Mucosa of descending colon (tissue), 3 donors: Measurements from ENCODE around the gene FBXO15. TPM values are rescaled to one million over a fixed set of nuclear protein-coding genes. Genes with fewer than 3 reads are reported as not detected.

Experiments
- ATAC-seq: fragments of 200-7000 bp; cut with Tn5 transposase; one replicate; pipeline ENCODE4 v1.9.1; 2020; ENCODE audit warnings: mild to moderate bottlenecking, moderate library complexity
- DNase-seq, 3 donors: peaks; one replicate each; pipeline ENCODE4 v3.0.0-alpha.2; 2020
- H3K36me3 ChIP-seq: fragments of 200-600 bp; one replicate; pipeline ENCODE4 v1.8.0; 2021; ENCODE audit warnings: low read depth, mild to moderate bottlenecking
- H3K4me1 ChIP-seq: fragments of 200-600 bp; one replicate; pipeline ENCODE4 v1.8.0; 2021; ENCODE audit warnings: low read depth, mild to moderate bottlenecking
- H3K4me3 ChIP-seq: fragments of 200-600 bp; one replicate; pipeline ENCODE4 v1.8.0; 2021; ENCODE audit warnings: mild to moderate bottlenecking
- H3K9me3 ChIP-seq: fragments of 200-600 bp; one replicate; pipeline ENCODE4 v1.8.0; 2021; ENCODE audit warnings: mild to moderate bottlenecking
- intact Hi-C, 2 donors: fragments of 100-400 bp; cut with DNase I in 1 of 2; cut with micrococcal nuclease in 1 of 2; formaldehyde crosslinking; loops; one replicate each; pipeline versions ENCODE4 v1.11.0 to v1.11.1; 2022; cut with DNase I, micrococcal nuclease
- total RNA-seq, 3 donors: library from RNA; stranded (reverse); fragmentation: NEBNext Ultra II Directional in 2 of 3; extraction: Animal tissue kit (Norgen Biotek cat#: 25700) in 2 of 3; gene quantifications; one replicate each; pipeline versions ENCODE4 v1.2.1 to v1.2.4, GENCODE V29; 2021 to 2023
- TF ChIP-seq, protein P1 (sequence below): fragments of 200-600 bp; IDR thresholded peaks from one replicate; pipeline ENCODE4 v1.8.0; 2022; ENCODE audit warnings: antibody characterized with exemption, mild to moderate bottlenecking
- donor health status: DM: no; HTN: no; CAD: no; lungs with moderate emphysema.
- donor health status: DM: no; HTN: no; CAD: no.
- donor health status: DM: no; HTN: yes; CAD: no.

Gene FBXO15
- total RNA-seq, 3 donors from 2014 or later = 0.43 to 1.0 TPM; not detected in 1

DNA sequence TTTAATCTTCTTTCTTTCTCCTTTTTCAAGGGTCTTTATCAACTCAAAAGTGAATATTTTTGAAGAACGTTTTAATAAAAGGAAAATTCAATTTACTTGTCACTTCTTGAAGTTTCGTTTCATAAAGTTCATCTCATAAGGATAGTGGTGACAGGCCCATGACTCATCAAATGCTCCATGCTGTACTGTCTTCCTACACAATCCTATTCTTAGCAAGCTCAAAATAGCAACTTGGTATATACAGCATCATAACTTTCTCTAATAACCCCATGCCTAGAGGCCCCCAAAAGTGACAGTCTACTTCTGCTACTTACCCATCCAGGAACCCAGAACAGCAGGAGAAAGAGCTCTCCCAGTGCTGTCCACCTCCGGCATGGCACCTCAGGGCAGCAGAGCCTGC is 7.7 kb downstream of the FBXO15 start:
- ATAC-seq (no peak), DNase-seq (no peak)
- TF ChIP-seq, protein P1, sequence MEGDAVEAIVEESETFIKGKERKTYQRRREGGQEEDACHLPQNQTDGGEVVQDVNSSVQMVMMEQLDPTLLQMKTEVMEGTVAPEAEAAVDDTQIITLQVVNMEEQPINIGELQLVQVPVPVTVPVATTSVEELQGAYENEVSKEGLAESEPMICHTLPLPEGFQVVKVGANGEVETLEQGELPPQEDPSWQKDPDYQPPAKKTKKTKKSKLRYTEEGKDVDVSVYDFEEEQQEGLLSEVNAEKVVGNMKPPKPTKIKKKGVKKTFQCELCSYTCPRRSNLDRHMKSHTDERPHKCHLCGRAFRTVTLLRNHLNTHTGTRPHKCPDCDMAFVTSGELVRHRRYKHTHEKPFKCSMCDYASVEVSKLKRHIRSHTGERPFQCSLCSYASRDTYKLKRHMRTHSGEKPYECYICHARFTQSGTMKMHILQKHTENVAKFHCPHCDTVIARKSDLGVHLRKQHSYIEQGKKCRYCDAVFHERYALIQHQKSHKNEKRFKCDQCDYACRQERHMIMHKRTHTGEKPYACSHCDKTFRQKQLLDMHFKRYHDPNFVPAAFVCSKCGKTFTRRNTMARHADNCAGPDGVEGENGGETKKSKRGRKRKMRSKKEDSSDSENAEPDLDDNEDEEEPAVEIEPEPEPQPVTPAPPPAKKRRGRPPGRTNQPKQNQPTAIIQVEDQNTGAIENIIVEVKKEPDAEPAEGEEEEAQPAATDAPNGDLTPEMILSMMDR = no peak
- Histone ChIP-seq H3K36me3 (no peaks in the 10 kb centered on the region), H3K4me1 (no peaks in the 10 kb centered on the region), H3K9me3 (no peaks in the 10 kb centered on the region), H3K4me3 (no peak overlapping the region)
- intact Hi-C loops = no loop called here

DNA sequence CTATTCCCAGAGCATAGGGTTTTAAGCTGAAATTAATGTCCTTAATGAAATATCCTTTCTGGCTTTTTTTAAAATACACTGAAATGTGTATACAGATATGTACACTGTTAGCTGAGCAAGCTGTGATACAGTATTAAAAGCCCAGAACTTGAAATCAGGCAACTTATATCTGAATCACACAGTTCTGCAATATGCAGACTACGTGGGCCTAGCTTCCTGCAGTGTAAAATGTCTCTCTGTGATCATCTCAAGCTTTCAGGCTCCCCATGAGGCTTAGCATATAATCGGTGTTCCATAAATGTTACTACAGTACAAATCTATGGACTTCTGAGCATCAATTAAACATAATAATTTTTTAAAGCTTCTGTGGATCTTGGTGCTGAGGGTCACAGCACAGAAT is 8.2 kb downstream of the FBXO15 start:
- no peaks in the 10 kb centered on the region for H3K4me1 ChIP-seq
- H3K9me3 ChIP-seq = no peaks in the 10 kb centered on the region
- no peak for ATAC-seq
- intact Hi-C loops = no loop called here
- no peak overlapping the region for H3K4me3 ChIP-seq
- DNase-seq = no peak
- no peaks in the 10 kb centered on the region for H3K36me3 ChIP-seq
- TF ChIP-seq, protein P1 = no peak

GRCh38 chr18:74137920-74138538 is 9.6 kb downstream of the FBXO15 start:
- intact Hi-C loops = no loop called here
- TF ChIP-seq, protein P1 = no peak
- DNase-seq = no peak
- no peak for ATAC-seq
- Histone ChIP-seq H3K9me3 (no peaks in the 10 kb centered on the region), H3K36me3 (no peaks in the 10 kb centered on the region), H3K4me1 (no peaks in the 10 kb centered on the region), H3K4me3 (no peak overlapping the region)

DNA sequence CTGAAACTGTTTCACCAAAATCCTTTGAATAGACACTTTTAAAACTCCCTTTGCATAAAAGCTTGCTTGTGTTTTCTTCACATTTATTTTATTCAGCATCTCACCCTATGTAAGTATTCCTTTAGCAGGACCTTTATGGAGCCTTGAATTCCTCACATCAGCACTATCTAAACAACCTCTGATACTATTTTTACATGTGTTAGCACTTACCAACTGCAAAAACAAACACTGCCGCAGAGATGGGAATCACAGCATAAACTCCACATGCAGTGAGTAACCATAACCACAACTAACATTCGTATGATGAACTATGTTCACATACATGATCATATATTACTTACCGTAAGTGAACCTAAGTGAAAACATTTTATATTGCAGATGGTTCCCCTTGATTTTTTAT is 15.4 kb downstream of the FBXO15 start:
- intact Hi-C loops = no loop called here
- Histone ChIP-seq H3K4me3 (no peak overlapping the region), H3K36me3 (no peaks in the 10 kb centered on the region), H3K9me3 (no peaks in the 10 kb centered on the region), H3K4me1 (no peaks in the 10 kb centered on the region)
- TF ChIP-seq, protein P1 = no peak
- DNase-seq (no peak), ATAC-seq (no peak)

GRCh38 chr18:74131124-74131523 is 16.5 kb downstream of the FBXO15 start:
- H3K4me3 ChIP-seq = no peak overlapping the region
- ATAC-seq (no peak), DNase-seq (no peak)
- TF ChIP-seq, protein P1 = no peak
- H3K36me3 ChIP-seq = no peaks in the 10 kb centered on the region
- no peaks in the 10 kb centered on the region for H3K9me3 ChIP-seq
- H3K4me1 ChIP-seq = no peaks in the 10 kb centered on the region
- intact Hi-C loops = no loop called here

DNA sequence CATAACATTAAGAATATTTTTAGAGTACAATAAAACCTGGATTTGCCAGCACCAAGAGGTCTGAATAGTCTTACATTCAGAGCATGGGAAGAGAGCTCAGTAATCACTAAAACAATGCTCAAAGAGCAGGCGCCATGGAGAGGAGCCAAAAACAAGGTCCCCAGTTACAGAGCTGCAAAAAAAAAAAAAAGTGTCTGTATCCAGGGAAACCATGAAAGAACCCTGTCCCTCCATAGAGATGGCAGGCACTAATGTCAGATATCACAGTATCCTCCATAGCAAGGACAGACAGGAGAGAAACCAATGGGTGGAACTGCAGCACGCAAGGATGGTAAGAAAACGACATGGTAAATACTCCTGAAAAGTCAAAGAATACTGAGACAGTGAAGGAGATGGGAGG is 19.5 kb downstream of the FBXO15 start:
- Histone ChIP-seq H3K36me3 (no peaks in the 10 kb centered on the region), H3K9me3 (no peaks in the 10 kb centered on the region), H3K4me3 (no peak overlapping the region), H3K4me1 (no peaks in the 10 kb centered on the region)
- no peak for ATAC-seq
- no peak for DNase-seq
- TF ChIP-seq, protein P1 = no peak
- intact Hi-C loops = no loop called here
